Endometrium (tissue), 2 donors: Measurements from ENCODE around the gene AKAP13.

Experiments used
- FAIRE-seq: peaks from 2 replicates; lab custom pipeline; 2012; peaks lifted over from hg19 to GRCh38; lab: Jason Lieb, UNC
- donor health status: control.
- donor health status: control.

Gene AKAP13

DNA sequence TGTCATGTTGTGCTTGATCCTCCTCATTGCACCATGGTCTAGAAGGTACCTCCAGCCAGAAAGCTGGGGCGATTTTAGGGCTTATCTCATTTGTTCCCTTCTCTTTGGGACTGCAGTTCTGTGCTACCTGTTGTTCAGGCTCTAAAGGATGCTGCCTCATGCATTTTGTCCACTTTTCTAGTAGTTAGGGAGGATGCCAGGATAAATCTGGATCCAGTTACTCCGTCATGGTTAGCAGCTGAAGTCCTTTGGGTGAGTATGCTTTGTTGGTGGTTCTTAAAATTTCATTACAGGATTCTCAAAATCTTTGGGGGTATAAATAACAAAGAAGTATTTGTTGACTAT is 8.9 kb downstream of the AKAP13 start:
- no peak for FAIRE-seq

DNA sequence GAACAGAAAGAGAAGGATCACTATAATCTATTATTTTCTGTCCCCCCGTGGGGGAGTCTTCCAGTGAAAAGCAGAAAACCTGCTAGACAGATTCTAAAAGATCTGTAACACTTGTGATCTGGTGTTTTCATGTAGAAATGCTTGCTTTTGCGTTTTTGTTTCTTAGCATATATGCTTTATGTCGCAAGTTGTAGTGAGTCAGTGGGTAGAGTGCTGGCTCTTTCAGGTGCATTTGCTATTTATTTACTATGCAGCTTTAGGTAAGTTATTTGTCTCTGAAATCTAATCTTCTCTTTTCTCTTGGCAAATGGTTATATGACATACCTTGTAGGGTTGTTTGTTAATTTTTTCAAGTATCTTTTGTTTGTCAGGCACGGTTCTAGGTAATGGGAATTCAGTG is 9.4 kb downstream of the AKAP13 start:
- no peak for FAIRE-seq

DNA sequence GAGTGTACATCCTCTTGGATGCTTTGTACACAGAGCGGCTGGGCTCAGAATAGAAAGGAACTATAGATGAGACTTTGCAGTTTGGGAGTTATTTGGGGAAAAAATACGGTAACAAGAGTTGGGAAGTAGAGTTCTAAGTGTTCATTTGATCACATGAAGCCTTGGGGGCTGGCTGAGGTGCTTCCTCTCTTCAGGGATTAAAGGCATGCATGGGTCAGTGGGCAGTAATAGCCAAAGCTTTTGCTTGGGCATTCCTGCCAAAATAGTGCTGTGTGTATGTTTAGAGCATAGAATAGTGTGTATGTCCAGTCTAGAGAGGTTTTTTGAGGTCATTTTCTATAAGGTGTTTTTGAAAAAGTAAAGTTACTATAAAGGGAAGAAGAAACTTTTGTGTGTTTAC is 12.8 kb downstream of the AKAP13 start:
- no peak for FAIRE-seq

DNA sequence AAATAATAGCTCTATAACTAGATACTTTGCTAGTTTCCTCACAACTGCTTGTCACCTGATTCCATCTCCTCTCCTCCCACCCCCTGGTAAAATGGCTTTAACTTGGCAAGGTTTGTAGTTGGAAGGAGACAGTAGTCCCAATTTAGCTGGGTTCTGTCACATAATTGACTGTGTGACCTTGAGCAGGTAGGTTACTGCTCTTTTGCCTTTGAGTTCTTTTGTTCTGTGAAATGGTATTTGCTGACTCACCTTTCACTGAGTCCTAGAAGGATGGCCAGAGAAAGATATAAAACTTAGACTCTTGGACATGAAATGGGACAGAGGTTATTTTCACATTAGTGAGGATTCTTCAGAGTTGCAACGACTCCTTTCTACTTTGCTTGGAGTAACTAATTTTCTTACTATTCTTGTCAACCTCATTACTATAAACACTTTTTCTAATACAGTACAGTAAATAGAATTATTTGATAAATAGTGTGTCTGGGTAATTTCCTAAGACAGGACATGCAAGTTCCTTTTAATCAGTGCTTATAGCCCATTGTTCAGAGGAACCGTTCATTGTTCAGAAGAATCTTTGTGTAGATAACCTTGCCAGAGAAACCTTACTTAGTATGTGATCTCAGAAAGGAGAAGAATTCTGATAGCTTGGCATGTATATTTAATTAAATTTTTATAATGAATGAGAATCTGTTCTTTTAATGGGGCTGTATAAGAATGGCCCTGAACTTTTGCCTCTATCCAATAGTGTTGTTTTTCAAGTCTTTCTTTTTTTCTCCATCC is 14.3 kb downstream of the AKAP13 start:
- no peak for FAIRE-seq

DNA sequence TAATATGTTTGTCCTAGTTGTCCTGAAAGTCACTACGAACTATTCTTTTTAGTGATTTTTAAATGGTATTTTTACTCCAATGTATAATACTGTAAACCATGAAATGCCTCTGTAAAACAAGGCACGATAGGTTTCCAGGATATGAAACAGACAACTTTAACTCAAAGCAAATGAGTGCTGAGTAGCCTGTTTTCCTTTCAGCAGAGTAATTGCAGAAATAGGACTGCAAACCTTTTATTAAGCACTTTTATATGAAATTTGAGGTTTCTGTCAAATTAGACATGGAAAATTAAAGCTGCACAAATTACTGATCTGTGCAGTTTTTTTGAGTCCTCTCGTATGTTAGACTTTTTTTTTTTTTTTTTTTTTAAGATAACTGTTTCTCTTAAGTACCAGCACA is 16.2 kb downstream of the AKAP13 start:
- no peak for FAIRE-seq

DNA sequence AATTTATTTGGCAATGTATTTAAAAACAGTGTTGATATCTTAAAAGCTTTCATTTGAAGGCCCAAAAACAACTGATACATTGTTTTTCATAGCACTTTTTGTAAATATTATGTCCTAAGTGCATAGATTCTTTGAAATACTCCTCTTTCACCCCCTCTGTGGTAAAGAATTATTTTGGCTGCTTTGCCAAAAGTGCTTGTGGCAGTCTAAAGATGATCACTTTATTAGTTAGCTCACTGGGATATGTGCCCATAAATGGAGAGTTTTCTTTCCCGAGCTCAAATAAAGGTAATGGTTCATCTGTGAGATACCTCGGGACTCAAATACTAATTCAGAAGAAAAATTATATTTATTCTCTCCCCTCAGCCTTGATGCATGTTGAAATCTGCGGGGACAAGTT is 16.7 kb downstream of the AKAP13 start:
- FAIRE-seq: no peak

DNA sequence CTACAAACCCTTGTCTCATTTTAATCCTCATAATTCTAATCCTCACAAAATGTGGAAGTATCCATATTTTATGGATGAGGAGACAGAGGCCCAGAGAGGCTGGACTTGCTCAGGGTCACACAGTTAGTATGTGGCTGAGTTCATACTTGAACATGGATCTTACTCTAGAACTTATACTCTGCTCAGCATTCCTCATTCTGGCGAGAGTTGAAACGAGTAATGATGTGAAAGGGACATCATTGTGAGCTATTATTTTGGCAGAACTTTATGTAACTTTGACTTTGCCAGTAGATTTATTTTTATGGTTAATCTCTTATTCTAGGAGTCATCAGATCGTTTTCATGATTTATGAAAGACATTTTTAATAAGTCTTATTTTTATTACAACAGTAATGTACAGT is 17.5 kb downstream of the AKAP13 start:
- no peak for FAIRE-seq

DNA sequence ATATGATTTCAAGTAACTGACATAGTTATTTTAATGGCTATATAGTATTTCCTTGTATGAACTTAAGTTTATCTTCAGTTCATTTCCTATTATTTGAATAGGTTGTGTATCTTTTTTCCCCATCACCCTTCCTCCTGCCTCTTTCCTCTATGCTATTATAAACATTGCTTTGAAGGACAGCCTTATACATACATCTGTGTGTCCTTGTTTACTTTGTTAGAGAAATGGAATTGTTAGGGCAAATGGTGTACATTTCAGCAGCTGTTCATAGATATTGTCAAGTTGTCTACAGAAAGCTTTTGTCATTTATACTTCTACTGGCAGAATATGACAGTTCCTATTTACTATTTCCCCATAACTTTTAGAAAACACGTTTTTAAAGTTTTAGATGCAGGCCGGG is 18.4 kb downstream of the AKAP13 start:
- FAIRE-seq: no peak

DNA sequence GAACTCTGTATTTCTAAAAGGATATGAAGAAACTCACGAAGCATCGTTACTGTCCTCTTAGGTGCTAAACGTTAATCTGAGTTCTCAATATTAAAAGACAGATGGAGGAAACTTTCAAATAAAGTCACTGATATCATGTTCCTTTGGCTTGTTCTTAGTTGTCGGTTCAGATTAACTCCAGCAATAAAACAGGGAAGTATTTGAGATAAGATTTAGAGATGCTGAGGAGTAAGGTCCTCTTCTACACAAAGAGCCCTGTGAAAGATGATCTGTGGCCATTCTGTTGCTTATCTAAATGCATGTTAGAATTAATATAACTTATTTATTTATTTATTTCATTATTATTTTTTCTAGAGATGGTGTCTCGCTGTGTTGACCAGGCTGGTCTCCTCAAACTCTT is 19.2 kb downstream of the AKAP13 start:
- no peak for FAIRE-seq

DNA sequence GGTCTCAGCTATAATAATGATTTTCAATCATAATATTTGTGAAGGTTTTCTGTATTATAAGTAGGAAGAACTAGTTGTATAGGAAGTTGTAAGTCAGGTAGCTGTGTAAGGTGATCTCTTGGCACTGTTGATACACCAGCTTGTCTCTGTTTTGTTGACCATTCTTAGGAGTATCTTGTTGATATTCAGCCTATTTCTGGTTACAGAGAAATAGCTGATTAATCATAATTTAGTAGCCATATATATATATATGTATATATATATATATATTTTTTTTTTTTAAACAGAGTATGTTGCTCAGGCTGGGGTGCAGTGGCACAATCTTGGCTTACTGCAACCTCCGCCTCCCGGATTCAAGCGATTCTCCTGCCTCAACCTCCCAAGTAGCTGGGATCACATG is 20.2 kb downstream of the AKAP13 start:
- no peak for FAIRE-seq

DNA sequence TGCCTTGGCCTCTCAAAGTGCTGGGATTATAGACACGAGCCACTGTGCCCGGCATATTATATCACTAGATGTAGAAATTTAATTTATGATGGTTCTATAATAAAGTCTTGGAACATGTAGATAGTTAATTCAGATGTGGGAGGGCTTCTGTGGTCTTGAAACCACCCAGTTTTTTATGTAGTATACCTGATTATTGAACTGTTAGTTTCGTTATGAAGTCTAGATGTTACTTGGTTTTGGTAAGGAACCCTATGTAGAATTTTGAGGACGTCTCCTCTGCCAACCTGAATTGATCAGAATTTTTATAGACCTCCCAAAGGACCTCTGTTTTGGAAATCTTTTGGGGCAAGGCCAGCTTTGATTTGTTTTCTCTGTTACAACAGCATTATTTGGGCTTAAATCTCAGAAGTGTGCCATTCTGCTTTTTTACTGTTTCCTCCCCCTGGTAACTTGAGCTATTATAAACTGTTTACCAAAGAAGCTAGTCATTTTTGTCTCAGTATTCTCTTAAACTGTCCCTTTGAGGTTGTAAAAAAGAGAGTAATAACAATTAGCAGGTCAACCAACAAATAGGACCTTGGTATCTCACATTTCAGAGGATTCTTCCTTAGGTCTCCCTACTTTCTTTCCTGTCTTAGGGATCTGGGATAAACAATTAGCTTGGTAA is 20.8 kb downstream of the AKAP13 start:
- no peak for FAIRE-seq

DNA sequence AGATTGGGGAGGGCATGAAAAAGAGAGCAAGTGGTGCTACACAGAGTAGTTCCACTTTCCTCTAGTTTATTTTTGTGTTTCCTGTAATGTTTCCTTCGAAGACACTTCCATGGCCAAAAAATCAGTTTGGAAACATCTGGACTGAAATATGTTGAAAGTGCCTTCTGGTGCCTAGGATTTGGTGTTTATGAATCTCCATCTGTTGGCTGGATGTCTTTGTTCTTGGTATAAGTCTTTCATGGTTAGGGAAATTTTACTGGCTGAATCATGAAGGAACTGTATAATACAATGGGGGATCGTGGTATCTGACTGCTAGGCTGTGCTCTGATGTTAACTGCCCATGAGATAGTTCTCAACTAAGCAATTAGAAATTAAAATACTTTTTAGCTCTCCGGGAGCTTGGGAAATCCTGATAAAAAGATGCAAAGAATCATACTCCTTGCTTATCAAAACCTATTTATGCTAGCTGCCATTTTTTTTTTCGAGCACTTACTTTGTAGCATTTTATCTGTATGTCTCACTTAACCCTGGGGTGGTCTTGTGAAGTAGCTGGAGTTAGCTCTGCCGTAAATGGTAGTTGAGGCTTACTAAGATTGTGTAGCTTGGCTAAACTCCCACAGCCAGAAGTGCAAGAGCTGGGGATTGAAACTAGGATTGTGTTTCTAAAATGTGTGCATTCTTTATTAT is 21.9 kb downstream of the AKAP13 start:
- no peak for FAIRE-seq

DNA sequence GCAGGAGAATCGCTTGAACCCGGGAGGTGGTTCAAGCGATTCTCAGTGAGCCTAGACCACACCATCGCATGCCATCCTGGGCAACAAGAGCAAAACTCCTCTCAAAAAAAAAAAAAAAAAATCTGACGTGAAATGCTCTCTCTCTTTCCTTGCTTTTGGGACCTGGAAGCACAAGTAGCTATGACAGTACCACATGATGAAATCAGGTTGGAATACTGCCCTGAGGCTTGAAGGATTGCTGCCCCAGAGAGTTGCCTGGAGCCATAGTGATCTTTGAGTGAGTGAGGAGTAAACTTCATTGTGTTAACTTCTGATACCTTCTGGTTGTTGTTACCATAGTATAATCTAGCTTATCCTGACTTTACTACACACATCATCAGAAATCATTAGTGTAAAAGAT is 23.3 kb downstream of the AKAP13 start:
- no peak for FAIRE-seq

DNA sequence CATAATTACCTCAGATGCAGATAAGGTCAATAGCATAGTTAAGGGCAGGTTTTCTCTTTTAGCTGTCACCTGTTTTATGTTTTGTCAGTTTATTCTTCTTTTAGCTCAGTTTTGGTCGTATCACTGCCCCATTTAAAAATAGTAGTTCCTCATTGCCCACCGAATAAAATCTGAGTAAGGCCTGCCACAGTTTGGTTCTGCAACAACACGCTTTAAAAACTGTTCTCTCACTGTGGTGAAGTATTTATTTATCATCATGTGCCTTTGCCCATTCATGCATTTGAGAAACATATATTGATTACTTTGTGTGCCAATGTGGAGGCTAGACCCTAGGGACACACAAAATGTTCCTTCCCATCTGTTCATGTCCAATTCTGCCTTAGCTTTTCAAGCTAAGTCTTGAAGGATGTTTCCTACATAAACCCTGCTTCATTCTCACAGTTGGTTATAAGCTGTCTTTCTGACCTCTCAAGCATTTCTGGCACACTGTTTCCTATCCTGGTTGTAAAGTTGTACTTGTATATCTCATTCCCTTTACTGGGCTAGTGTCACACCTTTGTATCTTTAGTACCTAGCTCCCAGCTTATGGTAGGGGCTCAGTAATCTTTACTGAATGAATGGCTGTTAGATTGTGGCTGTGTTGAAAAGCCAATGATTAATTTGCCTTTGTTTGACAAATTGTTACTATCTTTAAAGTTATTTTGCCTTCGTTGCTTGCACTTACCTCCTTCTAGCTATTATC is 23.9 kb downstream of the AKAP13 start:
- no peak for FAIRE-seq

DNA sequence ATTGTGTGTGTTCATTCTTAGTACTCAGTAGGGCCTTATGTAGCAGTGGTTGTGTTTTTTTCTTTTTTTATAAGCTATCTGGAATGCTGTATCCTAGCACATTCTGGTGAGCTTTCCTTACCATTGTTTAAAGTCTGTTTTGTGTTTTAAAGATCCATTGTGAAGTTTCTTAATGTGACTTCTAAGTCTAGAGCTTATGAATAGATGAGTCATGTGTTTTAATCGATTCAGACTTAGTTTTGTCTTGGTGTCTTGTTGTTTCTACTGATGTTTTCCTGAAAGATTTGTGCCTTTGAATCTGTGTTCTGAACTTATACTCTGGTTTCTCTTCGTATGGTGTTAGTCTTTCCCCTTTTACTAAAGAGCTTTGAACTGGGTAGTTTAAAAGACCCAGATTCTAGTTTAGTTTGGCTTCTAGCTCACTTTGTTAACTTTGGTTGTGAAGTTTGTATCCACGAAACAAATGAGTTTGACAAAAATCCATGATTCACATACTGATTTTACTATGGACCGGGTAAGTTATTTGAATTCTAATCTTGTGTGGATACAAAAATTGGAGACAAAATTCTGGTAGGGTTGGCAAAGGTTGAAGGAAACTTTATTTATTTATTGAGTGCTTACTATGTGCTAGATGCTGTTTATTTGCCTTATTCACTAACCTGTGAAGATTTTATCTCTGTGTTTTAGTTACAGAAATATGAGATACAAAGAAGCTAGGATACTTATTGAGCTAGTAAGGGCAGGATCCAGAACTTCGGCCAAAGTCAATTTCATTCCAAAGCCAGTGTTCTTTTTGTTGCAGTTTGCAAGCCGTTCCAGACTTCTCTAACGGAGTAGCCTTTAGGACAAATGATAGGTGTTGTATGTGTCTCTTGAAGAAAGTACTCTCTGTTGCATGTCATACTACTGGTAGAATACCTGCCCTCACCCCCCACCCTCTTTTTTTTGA is 24.8 kb downstream of the AKAP13 start:
- peak; percentile 68 for FAIRE-seq

DNA sequence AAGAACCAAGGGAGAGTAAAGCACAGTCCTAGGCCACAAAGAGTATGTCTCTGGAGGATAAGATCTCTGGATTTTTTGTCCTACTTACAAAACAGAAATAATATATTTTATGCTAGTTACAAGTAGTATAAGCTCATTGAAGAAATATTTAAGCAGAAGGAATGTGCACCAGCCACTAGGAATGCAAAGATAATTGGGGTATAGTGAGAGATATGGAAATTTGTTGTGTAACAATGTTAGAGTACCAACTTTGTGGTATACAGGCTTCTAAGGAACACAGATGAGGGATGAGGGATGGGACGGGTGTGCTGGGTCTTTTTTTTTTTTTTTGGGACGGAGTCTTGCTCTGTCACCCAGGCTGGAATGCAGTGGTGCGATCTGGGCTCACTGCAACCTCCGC is 26.5 kb downstream of the AKAP13 start:
- FAIRE-seq: no peak

DNA sequence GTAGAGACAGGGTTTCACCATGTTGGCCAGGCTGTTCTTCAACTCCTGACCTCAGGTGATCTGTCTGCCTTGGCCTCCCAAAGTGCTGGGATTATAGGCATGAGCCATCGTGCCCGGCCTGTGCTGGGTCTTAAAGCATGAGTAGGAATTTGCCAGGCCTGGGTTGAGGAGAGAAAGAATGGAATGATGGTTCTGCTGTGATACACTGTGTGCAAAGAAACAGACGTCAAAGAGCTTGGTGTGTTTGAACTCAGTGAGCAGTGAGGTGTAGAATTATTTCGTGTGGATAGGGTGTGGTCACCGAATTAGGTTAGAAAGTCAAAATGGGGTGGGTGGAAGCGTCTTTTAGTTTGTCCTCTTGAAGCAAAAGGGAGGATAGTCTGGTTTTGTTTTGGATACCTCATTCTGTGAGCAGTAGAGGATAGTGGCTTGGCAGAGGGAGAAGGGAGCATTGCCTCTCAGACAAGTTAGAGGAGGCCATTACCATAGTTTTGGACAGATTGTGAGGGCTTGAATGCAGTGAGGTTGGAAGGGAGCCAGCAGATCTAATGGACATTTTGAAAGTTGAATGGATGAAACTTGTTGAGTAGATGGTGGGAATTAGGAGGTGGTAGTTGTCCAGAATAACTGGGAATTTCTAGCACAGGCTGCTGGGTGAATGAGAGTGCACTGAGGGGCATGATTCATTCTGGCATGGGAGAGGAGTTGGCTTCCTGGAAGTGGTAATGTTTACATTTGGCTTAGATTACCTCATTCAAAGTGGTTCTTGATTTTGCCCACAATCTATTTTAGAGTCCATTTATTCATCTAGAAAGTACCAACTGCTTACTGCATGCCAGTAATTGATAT is 27.2 kb downstream of the AKAP13 start:
- no peak for FAIRE-seq

DNA sequence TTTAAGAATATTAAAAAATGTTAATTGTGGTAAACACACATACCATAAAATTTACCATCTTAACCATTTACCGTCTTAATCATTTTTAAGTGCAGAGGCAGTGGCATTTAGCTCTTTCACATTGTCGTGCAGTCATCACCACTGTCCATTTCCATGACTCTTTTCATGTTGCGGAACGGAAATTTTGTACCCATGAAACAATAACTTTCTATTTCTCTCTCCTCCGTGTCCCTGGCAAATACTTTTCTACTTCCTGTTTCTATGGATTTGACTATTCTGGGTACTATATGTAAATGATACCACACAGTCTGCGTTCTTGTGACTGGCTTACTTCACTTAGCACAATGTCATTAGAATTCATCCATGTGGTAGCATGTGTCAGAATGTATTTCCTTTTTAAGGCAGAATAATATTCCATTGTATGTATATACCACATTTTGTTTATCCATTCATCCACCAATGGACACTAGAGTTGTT is 27.9 kb downstream of the AKAP13 start:
- FAIRE-seq: no peak

DNA sequence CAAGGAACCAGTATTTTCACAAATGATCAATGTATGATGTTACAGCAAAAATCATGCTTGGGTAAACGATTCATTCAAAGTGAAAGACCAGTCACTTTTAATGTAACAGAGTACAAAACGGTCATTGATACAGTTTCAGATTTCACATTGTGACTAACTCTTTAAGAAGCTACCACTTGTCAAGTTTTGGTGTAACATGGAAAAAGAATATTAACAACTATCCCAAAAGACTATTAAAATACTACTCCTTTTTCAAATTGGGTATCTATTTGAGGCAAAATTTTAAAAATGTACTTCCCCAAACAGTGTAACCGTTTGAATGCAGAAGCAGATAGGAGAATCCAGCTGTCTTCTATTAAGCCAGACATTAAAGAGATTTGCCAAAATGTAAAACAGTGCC is 31.7 kb downstream of the AKAP13 start:
- no peak for FAIRE-seq
